Astrocyte of the hippocampus (primary cell): ENCODE measurements around the gene NISCH.

Experiments
- DNase-seq: peaks from one replicate; pipeline ENCODE4 v3.0.0; 2011; ENCODE audit warnings: low read depth, low spot score

NISCH gene

DNA sequence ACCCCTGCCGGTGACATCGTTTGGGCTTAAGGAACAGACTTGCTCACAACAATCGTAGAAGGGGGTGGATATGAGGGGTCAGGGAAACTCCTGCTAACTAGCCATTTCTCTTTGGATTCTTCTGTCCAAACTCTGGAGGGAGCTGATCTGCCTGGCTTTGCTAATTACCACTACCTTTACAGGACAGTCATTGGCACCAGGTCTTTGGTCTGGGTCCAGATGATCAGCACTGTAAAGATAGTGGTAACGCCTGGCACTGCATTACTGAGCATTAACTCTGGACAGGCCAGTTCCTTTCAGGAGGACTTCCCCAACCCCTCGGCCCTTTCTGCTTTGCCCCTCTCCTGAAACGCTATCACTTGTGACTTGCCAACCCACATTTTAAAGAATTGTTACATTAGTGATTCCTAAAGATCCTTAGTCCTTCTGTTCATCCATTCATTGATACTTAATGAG, 81.8 kb downstream of the NISCH start:
- no peak for DNase-seq

GRCh38 chr3:52537726-52538421, 82.5 kb downstream of the NISCH start:
- DNase-seq: no peak

DNA sequence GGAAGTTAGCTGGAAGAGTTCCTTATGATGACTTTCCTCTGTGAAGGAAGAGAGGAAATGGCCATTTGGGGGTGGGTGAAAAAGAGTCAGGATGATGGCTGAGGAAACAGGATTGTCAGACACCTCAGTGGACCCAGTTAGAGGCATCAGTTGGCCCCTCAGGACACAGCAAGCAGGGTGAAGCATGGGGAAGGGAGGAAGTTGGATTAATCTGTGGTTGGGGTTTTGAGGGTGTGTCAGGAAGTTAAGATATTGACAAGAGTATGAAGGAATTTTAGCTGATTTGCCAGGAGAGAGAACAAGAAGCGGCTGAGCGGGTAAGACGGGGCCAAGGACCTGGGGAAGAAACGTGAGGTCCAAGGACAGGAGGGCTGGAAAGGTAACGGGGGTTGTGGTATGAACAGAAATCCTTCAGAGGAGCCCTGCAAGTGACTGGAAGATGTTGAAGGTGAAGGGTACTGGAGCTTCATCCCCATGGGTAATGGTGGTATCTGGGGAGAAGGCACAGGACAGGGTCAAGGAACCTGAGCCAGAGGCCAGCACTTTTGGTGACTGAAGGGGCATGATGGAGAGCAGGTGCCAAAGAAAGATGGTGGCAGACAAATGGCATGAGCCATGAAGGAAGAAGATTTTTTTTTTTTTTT, 83.7 kb downstream of the NISCH start:
- no peak for DNase-seq

DNA sequence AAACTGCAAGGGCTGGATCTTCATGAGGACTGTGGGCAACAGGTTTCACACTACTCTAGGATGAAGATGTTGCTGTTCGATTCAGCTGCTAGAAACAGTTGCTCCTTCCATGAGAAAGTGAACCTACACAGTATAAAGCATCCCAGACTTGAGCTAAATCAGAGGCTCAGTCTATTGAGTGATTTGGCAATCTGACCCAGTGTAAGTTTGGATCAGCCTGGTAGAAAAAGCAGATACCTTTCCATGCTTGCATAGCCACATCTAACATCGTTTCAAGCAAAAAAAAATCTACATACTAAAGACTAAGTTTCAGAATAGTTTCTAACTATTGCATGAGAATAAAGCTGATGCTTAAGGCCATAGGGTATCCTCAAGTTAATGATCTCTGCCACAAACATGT, 85.6 kb downstream of the NISCH start:
- no peak for DNase-seq
